GM21360 (cell line): ENCODE measurements around the gene FAM219A.

Experiments
- ATAC-seq: cut with Tn5 transposase; IDR thresholded peaks from one replicate; pipeline ENCODE4 v1.9.1; 2021; ENCODE audit warnings: mild to moderate bottlenecking, moderate library complexity; ENCODE audit not compliant: unreplicated experiment

The FAM219A gene

GRCh38 chr9:34458013-34458958 is at the start of gene FAM219A, which contains the start of gene DNAI1:
Gene FAM219A, minus strand, starts transcription at chr9:34458570. Its CDS starts 307 bp downstream, at chr9:34458263.
Gene DNAI1, plus strand, starts transcription at chr9:34458805. Its CDS starts 201 bp downstream, at chr9:34459006.
- peak; percentile 96 for ATAC-seq

GRCh38 chr9:34507966-34508365 is 49.6 kb upstream of the FAM219A start:
- ATAC-seq = no peak

- ATAC-seq = no peak
Measured at GRCh38 chr9:34507556-34507955, 49.2 kb upstream of the FAM219A start.

GRCh38 chr9:34506623-34507022 is 48.3 kb upstream of the FAM219A start:
- ATAC-seq = no peak

GRCh38 chr9:34505370-34506120 is 47.2 kb upstream of the FAM219A start:
- ATAC-seq = no peak

GRCh38 chr9:34503406-34503805 is 45.0 kb upstream of the FAM219A start:
- no peak for ATAC-seq

GRCh38 chr9:34502891-34503290 is 44.5 kb upstream of the FAM219A start:
- ATAC-seq = no peak

GRCh38 chr9:34502471-34502870 is 44.1 kb upstream of the FAM219A start:
- no peak for ATAC-seq

GRCh38 chr9:34501889-34502425 is 43.6 kb upstream of the FAM219A start:
- ATAC-seq = no peak

GRCh38 chr9:34501372-34501771 is 43.0 kb upstream of the FAM219A start:
- no peak for ATAC-seq

GRCh38 chr9:34500623-34501267 is 42.4 kb upstream of the FAM219A start:
- no peak for ATAC-seq

- ATAC-seq = no peak
Measured at GRCh38 chr9:34499076-34499475, 40.7 kb upstream of the FAM219A start.

GRCh38 chr9:34498553-34498952 is 40.2 kb upstream of the FAM219A start:
- ATAC-seq = no peak

- ATAC-seq = no peak
Measured at GRCh38 chr9:34496149-34496712, 37.9 kb upstream of the FAM219A start.

GRCh38 chr9:34493972-34494535 is 35.7 kb upstream of the FAM219A start:
- no peak for ATAC-seq

GRCh38 chr9:34492051-34492450 is 33.7 kb upstream of the FAM219A start:
- ATAC-seq = no peak

GRCh38 chr9:34491596-34491995 is 33.2 kb upstream of the FAM219A start:
- ATAC-seq = no peak

GRCh38 chr9:34490760-34491159 is 32.4 kb upstream of the FAM219A start:
- no peak for ATAC-seq

GRCh38 chr9:34490360-34490759 is 32.0 kb upstream of the FAM219A start:
- ATAC-seq = no peak

GRCh38 chr9:34486572-34486971 is 28.2 kb upstream of the FAM219A start:
- no peak for ATAC-seq
